ENCODE results near the gene RIPOR3. TPM values are rescaled to one million over a fixed set of nuclear protein-coding genes. Genes with fewer than 3 reads are reported as not detected.

The RIPOR3 gene
- total RNA-seq, 2 donors from 2014 or later, result 2.3 to 6.9 TPM

- Histone ChIP-seq H3K4me1 (no peaks in the 10 kb centered on the region), H3K9me3 (no peaks in the 10 kb centered on the region), H3K4me3 (no peak overlapping the region), H3K27me3 (no peaks in the 10 kb centered on the region), H3K27ac (no peak overlapping the region), H3K36me3 (replicated peaks in 1 of 2; ENCODE audit: insufficient read depth in 1 of 2, low read depth in 2 of 2) (peaks cover 0 to 8% of the 10 kb centered on the region in 2 donors)
- ATAC-seq, result no peak
- no peak for DNase-seq
- intact Hi-C loops (cut with DNase I), result no loop called here
- WGBS, 2 donors, result 85 to 93% methylated on average over 8 to 13 of the region's 13 CpGs
- TF ChIP-seq CTCF (IDR thresholded peaks at IDR 0.05) (no peak), POLR2A (IDR thresholded peaks at IDR 0.05) (no peak)
These were observed 104.7 kb downstream of the RIPOR3 start for GRCh38 chr20:50586531-50587232.

GRCh38 chr20:50585678-50586077, 105.7 kb downstream of the RIPOR3 start:
- intact Hi-C loops (cut with DNase I), result no loop called here
- Histone ChIP-seq H3K27me3 (no peaks in the 10 kb centered on the region), H3K4me3 (no peak overlapping the region), H3K4me1 (no peaks in the 10 kb centered on the region), H3K9me3 (no peaks in the 10 kb centered on the region), H3K36me3 (replicated peaks in 1 of 2; ENCODE audit: insufficient read depth in 1 of 2, low read depth in 2 of 2) (peaks cover 0 to 13% of the 10 kb centered on the region in 2 donors), H3K27ac (no peak overlapping the region)
- ATAC-seq (no peak), DNase-seq (no peak)
- TF ChIP-seq CTCF (IDR thresholded peaks at IDR 0.05), result no peak
- no peak for TF ChIP-seq POLR2A (IDR thresholded peaks at IDR 0.05)
- 88 to 92% methylated on average over 8 to 9 of the region's 9 CpGs for WGBS, 2 donors

GRCh38 chr20:50585214-50585613, 106.1 kb downstream of the RIPOR3 start:
- Histone ChIP-seq H3K27ac (no peak overlapping the region), H3K4me1 (no peaks in the 10 kb centered on the region), H3K27me3 (no peaks in the 10 kb centered on the region), H3K36me3 (replicated peaks in 1 of 2; ENCODE audit: insufficient read depth in 1 of 2, low read depth in 2 of 2) (peaks cover 0 to 13% of the 10 kb centered on the region in 2 donors), H3K4me3 (no peak overlapping the region), H3K9me3 (no peaks in the 10 kb centered on the region)
- TF ChIP-seq POLR2A (IDR thresholded peaks at IDR 0.05), result no peak
- TF ChIP-seq CTCF (IDR thresholded peaks at IDR 0.05), result no peak
- DNase-seq (no peak), ATAC-seq (no peak)
- 70 to 80% methylated on average over 5 of the region's 5 CpGs for WGBS, 2 donors
- intact Hi-C loops (cut with DNase I), result no loop called here

GRCh38 chr20:50584687-50585086, 106.7 kb downstream of the RIPOR3 start:
- DNase-seq (no peak), ATAC-seq (no peak)
- TF ChIP-seq CTCF (IDR thresholded peaks at IDR 0.05) (no peak), POLR2A (IDR thresholded peaks at IDR 0.05) (no peak)
- Histone ChIP-seq H3K27ac (no peak overlapping the region), H3K27me3 (no peaks in the 10 kb centered on the region), H3K9me3 (no peaks in the 10 kb centered on the region), H3K4me3 (no peak overlapping the region), H3K36me3 (replicated peaks in 1 of 2; ENCODE audit: insufficient read depth in 1 of 2, low read depth in 2 of 2) (peaks cover 0 to 15% of the 10 kb centered on the region in 2 donors), H3K4me1 (no peaks in the 10 kb centered on the region)
- WGBS, 2 donors, result 94 to 97% methylated on average over 2 of the region's 2 CpGs
- intact Hi-C loops (cut with DNase I), result no loop called here
